ENCODE data around the gene GALM. TPM values are rescaled to one million over a fixed set of nuclear protein-coding genes. Genes with fewer than 3 reads are reported as not detected.

GALM gene
- total and polyA plus RNA-seq, 10 of the 15 experiments (the other 5 are each of a cell fraction or from before 2014, with no cell fraction given) = 1.1 to 4.0 (median 1.7) TPM

DNA sequence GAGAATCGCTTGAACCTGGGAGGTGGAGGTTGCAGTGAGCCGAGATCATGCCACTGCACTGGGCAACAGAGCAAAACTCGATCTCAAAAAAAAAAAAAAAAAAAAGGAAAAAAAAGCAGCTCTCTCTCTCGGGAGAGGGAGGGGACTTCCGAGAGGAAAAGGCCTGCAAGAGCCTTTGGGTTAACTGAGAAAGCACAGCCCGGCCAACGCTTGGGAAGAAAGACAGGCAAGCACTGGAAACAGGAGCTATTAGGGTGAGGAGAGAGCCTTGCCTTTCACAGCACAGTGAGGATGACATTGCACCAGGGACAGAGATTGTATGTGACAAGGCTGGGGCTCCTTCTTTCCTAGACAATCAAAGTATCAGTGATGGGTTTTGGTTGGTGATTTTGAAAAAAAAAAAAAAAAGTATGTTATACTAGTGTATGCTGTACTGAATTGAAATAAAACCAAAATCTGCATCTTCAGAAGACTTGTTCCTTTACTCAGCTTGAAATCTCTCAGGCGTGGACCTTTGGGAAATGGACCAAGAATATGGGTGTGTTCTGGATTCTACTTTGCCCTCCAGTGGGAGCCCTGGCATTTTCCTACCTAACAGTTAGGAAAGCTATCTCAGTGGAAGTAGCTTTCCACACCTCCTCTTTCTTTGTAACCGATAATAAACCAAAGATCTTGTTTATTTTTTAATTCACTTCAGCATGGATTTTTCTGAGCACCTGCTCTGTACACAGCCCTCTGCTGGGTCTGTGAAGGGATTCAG is 68.6 kb downstream of the GALM start (continued):
- TF ChIP-seq, protein P1, sequence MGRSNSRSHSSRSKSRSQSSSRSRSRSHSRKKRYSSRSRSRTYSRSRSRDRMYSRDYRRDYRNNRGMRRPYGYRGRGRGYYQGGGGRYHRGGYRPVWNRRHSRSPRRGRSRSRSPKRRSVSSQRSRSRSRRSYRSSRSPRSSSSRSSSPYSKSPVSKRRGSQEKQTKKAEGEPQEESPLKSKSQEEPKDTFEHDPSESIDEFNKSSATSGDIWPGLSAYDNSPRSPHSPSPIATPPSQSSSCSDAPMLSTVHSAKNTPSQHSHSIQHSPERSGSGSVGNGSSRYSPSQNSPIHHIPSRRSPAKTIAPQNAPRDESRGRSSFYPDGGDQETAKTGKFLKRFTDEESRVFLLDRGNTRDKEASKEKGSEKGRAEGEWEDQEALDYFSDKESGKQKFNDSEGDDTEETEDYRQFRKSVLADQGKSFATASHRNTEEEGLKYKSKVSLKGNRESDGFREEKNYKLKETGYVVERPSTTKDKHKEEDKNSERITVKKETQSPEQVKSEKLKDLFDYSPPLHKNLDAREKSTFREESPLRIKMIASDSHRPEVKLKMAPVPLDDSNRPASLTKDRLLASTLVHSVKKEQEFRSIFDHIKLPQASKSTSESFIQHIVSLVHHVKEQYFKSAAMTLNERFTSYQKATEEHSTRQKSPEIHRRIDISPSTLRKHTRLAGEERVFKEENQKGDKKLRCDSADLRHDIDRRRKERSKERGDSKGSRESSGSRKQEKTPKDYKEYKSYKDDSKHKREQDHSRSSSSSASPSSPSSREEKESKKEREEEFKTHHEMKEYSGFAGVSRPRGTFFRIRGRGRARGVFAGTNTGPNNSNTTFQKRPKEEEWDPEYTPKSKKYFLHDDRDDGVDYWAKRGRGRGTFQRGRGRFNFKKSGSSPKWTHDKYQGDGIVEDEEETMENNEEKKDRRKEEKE (IDR thresholded peaks at IDR 0.05) = no peak
- no peak for TF ChIP-seq SMAD5 (IDR thresholded peaks at IDR 0.05; ENCODE audit: low read depth)
- TF ChIP-seq, protein P2, sequence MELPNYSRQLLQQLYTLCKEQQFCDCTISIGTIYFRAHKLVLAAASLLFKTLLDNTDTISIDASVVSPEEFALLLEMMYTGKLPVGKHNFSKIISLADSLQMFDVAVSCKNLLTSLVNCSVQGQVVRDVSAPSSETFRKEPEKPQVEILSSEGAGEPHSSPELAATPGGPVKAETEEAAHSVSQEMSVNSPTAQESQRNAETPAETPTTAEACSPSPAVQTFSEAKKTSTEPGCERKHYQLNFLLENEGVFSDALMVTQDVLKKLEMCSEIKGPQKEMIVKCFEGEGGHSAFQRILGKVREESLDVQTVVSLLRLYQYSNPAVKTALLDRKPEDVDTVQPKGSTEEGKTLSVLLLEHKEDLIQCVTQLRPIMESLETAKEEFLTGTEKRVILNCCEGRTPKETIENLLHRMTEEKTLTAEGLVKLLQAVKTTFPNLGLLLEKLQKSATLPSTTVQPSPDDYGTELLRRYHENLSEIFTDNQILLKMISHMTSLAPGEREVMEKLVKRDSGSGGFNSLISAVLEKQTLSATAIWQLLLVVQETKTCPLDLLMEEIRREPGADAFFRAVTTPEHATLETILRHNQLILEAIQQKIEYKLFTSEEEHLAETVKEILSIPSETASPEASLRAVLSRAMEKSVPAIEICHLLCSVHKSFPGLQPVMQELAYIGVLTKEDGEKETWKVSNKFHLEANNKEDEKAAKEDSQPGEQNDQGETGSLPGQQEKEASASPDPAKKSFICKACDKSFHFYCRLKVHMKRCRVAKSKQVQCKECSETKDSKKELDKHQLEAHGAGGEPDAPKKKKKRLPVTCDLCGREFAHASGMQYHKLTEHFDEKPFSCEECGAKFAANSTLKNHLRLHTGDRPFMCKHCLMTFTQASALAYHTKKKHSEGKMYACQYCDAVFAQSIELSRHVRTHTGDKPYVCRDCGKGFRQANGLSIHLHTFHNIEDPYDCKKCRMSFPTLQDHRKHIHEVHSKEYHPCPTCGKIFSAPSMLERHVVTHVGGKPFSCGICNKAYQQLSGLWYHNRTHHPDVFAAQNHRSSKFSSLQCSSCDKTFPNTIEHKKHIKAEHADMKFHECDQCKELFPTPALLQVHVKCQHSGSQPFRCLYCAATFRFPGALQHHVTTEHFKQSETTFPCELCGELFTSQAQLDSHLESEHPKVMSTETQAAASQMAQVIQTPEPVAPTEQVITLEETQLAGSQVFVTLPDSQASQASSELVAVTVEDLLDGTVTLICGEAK (IDR thresholded peaks at IDR 0.05; ENCODE audit: borderline replicate concordance) = no peak
- TF ChIP-seq, protein P3, sequence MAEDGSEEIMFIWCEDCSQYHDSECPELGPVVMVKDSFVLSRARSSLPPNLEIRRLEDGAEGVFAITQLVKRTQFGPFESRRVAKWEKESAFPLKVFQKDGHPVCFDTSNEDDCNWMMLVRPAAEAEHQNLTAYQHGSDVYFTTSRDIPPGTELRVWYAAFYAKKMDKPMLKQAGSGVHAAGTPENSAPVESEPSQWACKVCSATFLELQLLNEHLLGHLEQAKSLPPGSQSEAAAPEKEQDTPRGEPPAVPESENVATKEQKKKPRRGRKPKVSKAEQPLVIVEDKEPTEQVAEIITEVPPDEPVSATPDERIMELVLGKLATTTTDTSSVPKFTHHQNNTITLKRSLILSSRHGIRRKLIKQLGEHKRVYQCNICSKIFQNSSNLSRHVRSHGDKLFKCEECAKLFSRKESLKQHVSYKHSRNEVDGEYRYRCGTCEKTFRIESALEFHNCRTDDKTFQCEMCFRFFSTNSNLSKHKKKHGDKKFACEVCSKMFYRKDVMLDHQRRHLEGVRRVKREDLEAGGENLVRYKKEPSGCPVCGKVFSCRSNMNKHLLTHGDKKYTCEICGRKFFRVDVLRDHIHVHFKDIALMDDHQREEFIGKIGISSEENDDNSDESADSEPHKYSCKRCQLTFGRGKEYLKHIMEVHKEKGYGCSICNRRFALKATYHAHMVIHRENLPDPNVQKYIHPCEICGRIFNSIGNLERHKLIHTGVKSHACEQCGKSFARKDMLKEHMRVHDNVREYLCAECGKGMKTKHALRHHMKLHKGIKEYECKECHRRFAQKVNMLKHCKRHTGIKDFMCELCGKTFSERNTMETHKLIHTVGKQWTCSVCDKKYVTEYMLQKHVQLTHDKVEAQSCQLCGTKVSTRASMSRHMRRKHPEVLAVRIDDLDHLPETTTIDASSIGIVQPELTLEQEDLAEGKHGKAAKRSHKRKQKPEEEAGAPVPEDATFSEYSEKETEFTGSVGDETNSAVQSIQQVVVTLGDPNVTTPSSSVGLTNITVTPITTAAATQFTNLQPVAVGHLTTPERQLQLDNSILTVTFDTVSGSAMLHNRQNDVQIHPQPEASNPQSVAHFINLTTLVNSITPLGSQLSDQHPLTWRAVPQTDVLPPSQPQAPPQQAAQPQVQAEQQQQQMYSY (CRISPR knock-in tag; IDR thresholded peaks at IDR 0.05) = no peak
- no peak for TF ChIP-seq MTA3 (IDR thresholded peaks at IDR 0.05; ENCODE audit: borderline replicate concordance, low read length)
- TF ChIP-seq, protein P4, sequence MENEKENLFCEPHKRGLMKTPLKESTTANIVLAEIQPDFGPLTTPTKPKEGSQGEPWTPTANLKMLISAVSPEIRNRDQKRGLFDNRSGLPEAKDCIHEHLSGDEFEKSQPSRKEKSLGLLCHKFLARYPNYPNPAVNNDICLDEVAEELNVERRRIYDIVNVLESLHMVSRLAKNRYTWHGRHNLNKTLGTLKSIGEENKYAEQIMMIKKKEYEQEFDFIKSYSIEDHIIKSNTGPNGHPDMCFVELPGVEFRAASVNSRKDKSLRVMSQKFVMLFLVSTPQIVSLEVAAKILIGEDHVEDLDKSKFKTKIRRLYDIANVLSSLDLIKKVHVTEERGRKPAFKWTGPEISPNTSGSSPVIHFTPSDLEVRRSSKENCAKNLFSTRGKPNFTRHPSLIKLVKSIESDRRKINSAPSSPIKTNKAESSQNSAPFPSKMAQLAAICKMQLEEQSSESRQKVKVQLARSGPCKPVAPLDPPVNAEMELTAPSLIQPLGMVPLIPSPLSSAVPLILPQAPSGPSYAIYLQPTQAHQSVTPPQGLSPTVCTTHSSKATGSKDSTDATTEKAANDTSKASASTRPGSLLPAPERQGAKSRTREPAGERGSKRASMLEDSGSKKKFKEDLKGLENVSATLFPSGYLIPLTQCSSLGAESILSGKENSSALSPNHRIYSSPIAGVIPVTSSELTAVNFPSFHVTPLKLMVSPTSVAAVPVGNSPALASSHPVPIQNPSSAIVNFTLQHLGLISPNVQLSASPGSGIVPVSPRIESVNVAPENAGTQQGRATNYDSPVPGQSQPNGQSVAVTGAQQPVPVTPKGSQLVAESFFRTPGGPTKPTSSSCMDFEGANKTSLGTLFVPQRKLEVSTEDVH (IDR thresholded peaks at IDR 0.05; ENCODE audit: low read depth, partially characterized antibody) = no peak
- TF ChIP-seq, protein P5, sequence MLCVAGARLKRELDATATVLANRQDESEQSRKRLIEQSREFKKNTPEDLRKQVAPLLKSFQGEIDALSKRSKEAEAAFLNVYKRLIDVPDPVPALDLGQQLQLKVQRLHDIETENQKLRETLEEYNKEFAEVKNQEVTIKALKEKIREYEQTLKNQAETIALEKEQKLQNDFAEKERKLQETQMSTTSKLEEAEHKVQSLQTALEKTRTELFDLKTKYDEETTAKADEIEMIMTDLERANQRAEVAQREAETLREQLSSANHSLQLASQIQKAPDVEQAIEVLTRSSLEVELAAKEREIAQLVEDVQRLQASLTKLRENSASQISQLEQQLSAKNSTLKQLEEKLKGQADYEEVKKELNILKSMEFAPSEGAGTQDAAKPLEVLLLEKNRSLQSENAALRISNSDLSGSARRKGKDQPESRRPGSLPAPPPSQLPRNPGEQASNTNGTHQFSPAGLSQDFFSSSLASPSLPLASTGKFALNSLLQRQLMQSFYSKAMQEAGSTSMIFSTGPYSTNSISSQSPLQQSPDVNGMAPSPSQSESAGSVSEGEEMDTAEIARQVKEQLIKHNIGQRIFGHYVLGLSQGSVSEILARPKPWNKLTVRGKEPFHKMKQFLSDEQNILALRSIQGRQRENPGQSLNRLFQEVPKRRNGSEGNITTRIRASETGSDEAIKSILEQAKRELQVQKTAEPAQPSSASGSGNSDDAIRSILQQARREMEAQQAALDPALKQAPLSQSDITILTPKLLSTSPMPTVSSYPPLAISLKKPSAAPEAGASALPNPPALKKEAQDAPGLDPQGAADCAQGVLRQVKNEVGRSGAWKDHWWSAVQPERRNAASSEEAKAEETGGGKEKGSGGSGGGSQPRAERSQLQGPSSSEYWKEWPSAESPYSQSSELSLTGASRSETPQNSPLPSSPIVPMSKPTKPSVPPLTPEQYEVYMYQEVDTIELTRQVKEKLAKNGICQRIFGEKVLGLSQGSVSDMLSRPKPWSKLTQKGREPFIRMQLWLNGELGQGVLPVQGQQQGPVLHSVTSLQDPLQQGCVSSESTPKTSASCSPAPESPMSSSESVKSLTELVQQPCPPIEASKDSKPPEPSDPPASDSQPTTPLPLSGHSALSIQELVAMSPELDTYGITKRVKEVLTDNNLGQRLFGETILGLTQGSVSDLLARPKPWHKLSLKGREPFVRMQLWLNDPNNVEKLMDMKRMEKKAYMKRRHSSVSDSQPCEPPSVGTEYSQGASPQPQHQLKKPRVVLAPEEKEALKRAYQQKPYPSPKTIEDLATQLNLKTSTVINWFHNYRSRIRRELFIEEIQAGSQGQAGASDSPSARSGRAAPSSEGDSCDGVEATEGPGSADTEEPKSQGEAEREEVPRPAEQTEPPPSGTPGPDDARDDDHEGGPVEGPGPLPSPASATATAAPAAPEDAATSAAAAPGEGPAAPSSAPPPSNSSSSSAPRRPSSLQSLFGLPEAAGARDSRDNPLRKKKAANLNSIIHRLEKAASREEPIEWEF (IDR thresholded peaks at IDR 0.05; ENCODE audit: insufficient replicate concordance, low read depth, low read length) = no peak
